ENCODE results near the gene TOX4. TPM values are rescaled to one million over a fixed set of nuclear protein-coding genes. Genes with fewer than 3 reads are reported as not detected.
A peak's percentile ranks its signal among the peaks of the same experiment; 100 is the strongest.

The TOX4 gene
- 10 to 100 TPM; 34.5 to 54.7 TPM for total RNA-seq

DNA sequence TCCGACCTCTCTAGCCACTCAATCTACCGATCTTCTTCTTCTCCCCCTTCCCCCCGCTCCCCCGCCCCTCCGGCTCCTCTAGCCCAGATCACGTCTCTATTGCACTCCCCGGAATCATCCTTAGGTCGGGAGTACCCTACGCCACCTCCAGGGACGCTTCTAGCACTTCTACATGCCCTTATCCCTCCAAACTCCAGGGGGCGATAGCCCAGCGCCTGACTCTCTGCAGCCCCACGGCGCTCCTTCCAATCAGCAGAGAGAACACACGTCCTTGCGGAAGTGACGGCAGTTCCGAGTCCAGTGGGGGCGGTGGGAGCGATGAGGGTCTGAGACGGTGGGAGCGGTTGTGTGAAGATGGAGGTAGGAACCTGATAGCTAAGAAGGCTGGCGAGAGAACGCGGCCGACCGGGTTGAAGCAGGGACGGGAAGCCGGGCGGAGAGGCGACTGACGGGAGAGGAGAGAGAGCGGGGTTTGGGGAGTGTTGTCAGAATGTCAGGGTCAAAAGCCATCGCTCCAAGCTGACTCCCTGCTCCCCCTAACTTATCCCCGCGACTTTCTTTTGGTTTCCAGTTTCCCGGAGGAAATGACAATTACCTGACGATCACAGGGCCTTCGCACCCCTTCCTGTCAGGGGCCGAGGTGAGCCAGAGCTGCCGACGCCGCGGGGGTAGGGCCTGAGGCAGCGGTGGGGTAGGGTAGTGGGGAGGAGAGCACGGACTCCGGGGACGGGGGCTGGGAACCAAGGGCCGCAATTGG lies at the start of gene TOX4, which contains the start of gene RAB2B:
Gene TOX4 (plus strand): TSS at position 271 of the 757 bp plus-strand sequence. CDS start 84 bp downstream, at position 355.
Gene RAB2B (minus strand): TSS at position 35 of the 757 bp plus-strand sequence. CDS start 87 bp downstream, outside the sequence.
- Histone ChIP-seq H3K4me3 (peak within 1 kb of the TSS; percentile 99), H3K36me3 (peaks cover 9% of the 10 kb centered on the region), H3K9me3 (no peaks in the 10 kb centered on the region), H3K27me3 (replicated peaks; ENCODE audit: insufficient read depth) (no peaks in the 10 kb centered on the region), H3K27ac (peak within 1 kb of the TSS; percentile 82 to 92), H3K4me1 (ENCODE audit: control insufficient read depth in 1 of 2, low read depth in 2 of 2) (peaks cover 17 to 23% of the 10 kb centered on the region in 2 donors)
- peak; percentile 89 for DNase-seq (ENCODE audit: low spot score)
- TF ChIP-seq, protein P1, sequence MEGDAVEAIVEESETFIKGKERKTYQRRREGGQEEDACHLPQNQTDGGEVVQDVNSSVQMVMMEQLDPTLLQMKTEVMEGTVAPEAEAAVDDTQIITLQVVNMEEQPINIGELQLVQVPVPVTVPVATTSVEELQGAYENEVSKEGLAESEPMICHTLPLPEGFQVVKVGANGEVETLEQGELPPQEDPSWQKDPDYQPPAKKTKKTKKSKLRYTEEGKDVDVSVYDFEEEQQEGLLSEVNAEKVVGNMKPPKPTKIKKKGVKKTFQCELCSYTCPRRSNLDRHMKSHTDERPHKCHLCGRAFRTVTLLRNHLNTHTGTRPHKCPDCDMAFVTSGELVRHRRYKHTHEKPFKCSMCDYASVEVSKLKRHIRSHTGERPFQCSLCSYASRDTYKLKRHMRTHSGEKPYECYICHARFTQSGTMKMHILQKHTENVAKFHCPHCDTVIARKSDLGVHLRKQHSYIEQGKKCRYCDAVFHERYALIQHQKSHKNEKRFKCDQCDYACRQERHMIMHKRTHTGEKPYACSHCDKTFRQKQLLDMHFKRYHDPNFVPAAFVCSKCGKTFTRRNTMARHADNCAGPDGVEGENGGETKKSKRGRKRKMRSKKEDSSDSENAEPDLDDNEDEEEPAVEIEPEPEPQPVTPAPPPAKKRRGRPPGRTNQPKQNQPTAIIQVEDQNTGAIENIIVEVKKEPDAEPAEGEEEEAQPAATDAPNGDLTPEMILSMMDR (IDR thresholded peaks at IDR 0.05): peak; percentile 94
- peak; percentile 100 for ATAC-seq (ENCODE audit: insufficient number of reproducible peaks, low FRiP score, low read depth)

DNA sequence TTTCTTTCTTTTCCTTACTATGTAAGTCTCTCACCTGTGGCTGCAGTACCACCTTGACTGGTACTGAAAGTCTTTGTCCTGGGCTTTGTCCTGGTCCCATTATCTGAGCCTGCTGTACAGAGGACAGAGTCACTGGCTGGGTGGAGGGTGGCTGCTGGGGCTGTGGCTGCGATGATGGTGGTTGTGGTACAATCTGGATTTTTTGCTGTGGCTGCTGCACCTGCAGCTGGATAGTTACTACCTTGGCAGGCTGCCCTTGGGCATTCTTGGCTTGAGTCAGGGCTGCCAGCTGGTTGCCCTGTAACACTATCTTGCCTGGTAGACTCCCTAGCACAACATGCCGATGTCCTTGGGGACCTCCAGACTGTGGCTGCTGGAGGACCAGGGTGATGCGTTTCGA lies 48.1 kb upstream of the TOX4 start:
- no peak overlapping the region for H3K4me3 ChIP-seq
- H3K4me1 ChIP-seq (ENCODE audit: control insufficient read depth in 1 of 2, low read depth in 2 of 2): no peaks in the 10 kb centered on the region
- DNase-seq (ENCODE audit: low spot score) (no peak), ATAC-seq (ENCODE audit: insufficient number of reproducible peaks, low FRiP score, low read depth) (no peak)
- peaks cover 66% of the 10 kb centered on the region for H3K36me3 ChIP-seq
- no peak overlapping the region for H3K27ac ChIP-seq
- no peaks in the 10 kb centered on the region for H3K27me3 ChIP-seq (replicated peaks; ENCODE audit: insufficient read depth)
- TF ChIP-seq, protein P1 (IDR thresholded peaks at IDR 0.05): no peak
- no peaks in the 10 kb centered on the region for H3K9me3 ChIP-seq

DNA sequence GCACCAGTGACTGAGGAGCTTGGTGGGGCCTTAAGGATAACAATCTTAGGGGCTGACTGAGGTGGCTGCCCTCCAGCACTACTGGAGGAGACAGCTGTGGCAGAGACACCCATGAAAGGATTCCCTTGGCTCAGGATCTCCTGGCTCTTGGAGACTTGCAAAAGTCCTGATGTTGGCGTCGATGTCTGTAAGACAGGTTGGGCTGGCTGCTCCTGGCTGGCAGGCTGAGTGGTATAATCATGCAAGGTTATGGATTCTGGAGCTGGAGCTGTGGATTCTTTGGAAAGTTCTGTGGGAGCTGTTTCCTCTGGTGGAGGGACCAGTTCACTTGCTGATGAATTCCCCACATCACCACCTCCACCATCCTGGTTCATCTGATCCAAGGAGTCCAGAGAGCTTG lies 45.9 kb upstream of the TOX4 start:
- Histone ChIP-seq H3K4me1 (ENCODE audit: control insufficient read depth in 1 of 2, low read depth in 2 of 2) (peaks cover 9 to 14% of the 10 kb centered on the region in 2 donors), H3K9me3 (no peaks in the 10 kb centered on the region), H3K27me3 (replicated peaks; ENCODE audit: insufficient read depth) (no peaks in the 10 kb centered on the region), H3K4me3 (no peak overlapping the region), H3K27ac (no peak overlapping the region), H3K36me3 (peaks cover 48% of the 10 kb centered on the region)
- no peak for ATAC-seq (ENCODE audit: insufficient number of reproducible peaks, low FRiP score, low read depth)
- TF ChIP-seq, protein P1 (IDR thresholded peaks at IDR 0.05): no peak
- no peak for DNase-seq (ENCODE audit: low spot score)

DNA sequence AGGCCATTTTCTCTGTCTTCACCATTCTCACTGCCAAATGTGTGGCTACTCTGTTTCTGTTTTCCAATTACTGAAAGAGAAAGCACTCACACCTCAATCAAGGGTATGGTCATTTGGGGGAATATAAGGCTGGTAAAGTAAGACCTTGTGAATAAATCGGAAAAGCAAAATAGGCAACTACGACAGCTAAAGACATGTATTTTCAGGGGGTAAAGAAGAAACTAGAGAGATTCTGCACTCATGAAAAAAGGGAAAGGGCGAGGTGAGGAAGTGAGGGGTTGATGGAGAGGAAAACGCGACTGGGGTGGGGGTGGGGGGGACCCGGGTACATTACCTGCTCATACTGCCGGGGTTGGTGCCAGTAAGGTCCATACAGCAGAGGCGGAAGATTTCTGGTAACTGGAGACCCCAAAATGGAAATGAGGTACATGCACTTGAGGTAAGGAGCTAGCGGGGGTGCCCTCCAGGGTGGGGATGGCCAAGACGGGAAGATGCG lies 40.4 kb upstream of the TOX4 start:
- Histone ChIP-seq H3K9me3 (no peaks in the 10 kb centered on the region), H3K4me3 (peak overlapping the region; percentile 92), H3K4me1 (ENCODE audit: control insufficient read depth in 1 of 2, low read depth in 2 of 2) (peaks cover 16 to 26% of the 10 kb centered on the region in 2 donors), H3K27ac (peak overlapping the region; percentile 7 to 81), H3K27me3 (replicated peaks; ENCODE audit: insufficient read depth) (no peaks in the 10 kb centered on the region), H3K36me3 (no peaks in the 10 kb centered on the region)
- TF ChIP-seq, protein P1 (IDR thresholded peaks at IDR 0.05): no peak
- ATAC-seq (ENCODE audit: insufficient number of reproducible peaks, low FRiP score, low read depth): no peak
- no peak for DNase-seq (ENCODE audit: low spot score)

DNA sequence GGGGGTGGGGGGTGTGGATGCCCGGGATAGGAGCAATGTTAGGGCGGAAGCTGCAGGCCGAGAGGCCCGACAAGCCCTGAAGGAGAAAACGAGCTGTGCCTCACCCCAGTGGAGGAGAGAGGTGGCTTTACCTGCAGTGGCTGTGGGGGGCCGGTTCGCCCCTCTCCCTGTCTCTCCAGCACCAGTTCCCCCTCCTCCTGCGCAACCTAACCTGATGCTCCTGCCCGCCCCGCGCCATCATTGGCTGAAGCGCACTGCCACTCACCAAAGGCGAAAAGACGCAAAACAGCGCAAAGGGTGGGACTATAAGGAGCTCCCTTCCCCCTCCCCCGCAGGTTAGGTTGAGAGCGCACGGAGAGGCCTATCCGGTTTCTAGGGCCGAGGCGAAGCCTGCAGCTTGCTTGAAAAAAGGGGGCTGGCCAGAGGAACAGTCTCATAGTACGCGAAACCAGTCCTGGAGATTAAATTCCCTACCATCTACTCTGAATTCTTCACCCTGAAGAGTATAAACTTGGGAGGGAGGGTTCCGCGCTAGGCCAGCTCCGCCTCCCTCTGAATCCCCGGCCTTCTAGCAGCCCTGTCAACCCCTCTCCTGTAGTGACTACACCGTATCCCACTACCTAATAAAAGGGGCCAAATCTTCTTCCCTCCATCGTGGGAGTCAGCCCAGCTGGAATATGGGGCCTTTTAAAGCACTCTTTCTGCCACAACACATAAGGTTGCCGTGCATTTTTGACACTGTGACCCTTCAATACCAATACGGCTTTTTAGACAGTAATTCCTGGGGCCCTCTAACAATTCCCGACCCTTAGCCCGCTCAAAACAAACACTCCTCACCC lies 39.7 kb upstream of the TOX4 start:
- H3K9me3 ChIP-seq: no peaks in the 10 kb centered on the region
- DNase-seq (ENCODE audit: low spot score) (peak; percentile 99), ATAC-seq (ENCODE audit: insufficient number of reproducible peaks, low FRiP score, low read depth) (peak; percentile 95)
- H3K27me3 ChIP-seq (replicated peaks; ENCODE audit: insufficient read depth): no peaks in the 10 kb centered on the region
- peak overlapping the region; percentile 81 to 89 for H3K27ac ChIP-seq
- TF ChIP-seq, protein P1 (IDR thresholded peaks at IDR 0.05): no peak
- no peaks in the 10 kb centered on the region for H3K36me3 ChIP-seq
- peaks cover 16 to 26% of the 10 kb centered on the region in 2 donors for H3K4me1 ChIP-seq (ENCODE audit: control insufficient read depth in 1 of 2, low read depth in 2 of 2)
- H3K4me3 ChIP-seq: peak overlapping the region; percentile 92
